Measurements from ENCODE around the gene TRIM23. TPM values are rescaled to one million over a fixed set of nuclear protein-coding genes. Genes with fewer than 3 reads are reported as not detected.

Gene TRIM23
- polyA plus RNA-seq, 1 donor = 20.0 TPM

DNA sequence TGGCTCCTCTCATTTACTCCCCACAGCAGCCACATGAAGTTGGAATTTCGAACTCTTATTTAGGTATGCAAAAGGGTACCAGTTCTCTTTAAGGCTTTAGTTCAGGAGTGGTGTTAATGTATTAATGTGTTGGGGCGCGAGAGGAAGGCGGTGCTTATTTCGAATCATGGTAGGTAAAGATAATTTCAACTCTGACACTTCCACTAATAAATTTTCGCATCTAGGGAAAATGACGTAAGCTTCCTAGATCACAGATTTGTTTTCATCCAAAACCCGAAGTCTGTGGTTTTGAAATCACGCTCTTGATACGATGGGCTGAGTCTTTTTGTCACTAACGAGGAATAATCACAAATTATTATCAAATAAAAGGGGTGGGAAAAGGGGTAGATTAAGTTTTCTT is 60.4 kb downstream of the TRIM23 start:
- DNase-seq = no peak

DNA sequence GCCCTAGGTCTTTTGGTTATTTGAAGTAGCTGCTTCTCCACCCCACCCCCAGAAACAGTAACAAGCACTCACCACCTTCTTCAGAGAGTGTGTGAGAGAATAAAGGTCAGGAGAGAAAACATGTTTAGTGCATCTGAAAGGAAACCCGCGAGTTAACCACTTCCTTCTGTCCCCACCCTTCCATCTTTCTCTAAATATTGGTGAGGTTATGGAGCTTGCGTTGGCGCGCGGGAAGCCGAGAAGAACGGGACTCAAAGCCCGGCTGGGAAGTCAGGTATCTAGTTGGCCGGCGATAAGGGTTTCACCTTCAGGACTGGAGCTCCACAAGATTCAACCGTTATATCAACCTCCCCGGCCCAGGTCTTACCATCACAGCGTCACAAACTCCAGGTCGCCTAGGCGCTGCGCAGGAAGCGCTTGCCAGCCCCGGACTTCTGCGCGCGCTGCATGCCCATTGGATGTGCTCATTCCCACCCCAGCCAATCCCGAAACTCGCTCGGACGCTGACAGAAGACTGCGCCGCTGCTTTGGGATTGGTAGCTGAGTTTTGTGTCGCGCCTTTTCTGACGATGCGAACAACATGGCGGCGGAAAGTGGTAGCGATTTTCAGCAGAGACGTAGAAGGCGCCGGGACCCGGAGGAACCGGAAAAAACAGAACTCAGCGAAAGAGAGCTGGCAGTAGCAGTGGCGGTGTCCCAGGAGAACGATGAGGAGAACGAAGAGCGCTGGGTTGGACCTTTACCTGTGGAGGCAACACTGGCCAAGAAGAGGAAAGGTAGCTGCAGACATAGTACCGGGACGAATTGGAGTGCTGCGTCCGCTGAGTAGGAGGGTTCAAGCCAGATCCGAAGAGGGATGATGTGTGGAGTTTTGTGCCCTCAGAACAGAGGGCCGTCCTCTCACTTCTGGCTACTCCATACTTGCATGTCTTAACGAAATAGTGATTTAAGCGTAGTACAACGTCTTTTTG is 61.1 kb downstream of the TRIM23 start, which contains the start of the genes CENPK and PPWD1:
Gene CENPK (minus strand): TSS at position 438 of the 971 bp plus-strand sequence. CDS start 8,261 bp downstream, outside the sequence.
Gene PPWD1 (plus strand): TSS at position 566 of the 971 bp plus-strand sequence. CDS start 15 bp downstream, at position 581.
- DNase-seq = peak; percentile 95

DNA sequence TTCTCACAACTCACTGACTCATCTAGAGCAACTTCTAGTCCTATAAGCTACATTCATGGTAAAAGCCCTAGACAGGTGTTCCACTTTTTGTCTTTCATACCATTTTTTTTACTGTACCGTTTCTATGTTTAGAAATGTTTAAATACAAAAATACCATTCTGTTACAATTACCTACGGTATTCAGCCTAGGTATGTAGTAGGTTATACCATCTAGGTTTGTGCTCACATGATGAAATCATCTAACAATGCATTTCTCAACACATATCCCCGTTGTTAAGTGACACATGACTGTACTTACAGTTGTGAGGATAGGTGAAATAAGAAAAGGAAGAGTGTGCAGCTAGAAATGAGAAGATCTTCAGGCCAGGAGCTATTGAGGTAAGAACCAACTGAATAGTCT is 67.4 kb downstream of the TRIM23 start:
- DNase-seq = no peak

DNA sequence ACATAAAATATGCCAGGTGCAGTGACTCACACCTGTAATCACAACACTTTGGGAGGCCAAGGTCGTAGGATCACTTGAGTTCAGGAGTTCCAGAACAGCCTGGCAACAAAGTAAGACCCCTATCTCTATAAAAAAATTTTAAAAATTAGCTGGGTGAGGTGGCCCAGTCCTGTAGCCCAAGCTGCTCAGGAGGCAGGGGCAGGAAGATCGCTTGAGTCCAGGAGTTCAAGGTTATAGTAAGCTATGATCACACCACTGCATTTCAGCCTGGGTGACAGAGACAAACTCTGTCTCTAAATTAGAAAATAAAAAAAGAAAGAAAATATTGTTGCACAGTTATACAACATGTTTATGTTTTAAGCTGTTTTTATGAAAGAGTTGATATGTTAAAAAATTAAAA is 68.0 kb downstream of the TRIM23 start:
- DNase-seq = no peak

DNA sequence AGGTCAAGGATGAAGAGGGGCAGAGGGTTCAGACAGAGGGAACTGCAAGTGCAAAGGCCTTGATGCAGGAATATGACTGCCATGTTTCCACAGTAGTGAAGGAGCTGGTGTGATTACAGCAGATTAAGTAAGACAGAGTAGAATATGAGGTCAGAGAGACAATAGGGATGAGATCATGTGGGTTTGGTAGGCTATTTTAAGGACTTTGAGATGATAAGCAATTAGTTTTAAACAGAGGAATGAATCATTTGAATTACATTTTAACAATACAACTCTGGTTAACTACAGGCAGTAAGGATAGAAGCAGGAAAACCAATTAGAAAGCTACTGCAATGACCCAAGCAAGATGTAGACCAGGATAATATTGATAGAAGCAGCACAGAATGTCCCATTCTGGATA is 68.8 kb downstream of the TRIM23 start:
- DNase-seq = no peak

DNA sequence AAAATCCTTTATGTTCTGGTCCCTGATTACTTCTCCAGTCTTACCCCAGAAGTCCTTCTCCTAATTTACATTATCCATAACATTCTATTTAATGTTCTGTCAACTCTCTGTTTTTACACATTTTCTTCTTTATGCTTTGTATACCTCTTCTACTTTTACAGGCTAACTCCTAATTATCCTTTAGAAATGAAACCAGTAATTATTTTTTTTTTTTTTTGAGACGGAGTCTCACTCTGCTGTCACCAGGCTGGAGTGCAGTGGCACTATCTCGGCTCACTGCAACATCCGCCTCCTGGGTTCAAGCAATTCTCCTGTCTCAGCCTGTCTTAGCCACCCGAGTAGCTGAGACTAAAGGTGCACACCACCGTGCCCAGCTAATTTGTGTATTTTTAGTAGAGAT is 70.2 kb downstream of the TRIM23 start:
- no peak for DNase-seq

DNA sequence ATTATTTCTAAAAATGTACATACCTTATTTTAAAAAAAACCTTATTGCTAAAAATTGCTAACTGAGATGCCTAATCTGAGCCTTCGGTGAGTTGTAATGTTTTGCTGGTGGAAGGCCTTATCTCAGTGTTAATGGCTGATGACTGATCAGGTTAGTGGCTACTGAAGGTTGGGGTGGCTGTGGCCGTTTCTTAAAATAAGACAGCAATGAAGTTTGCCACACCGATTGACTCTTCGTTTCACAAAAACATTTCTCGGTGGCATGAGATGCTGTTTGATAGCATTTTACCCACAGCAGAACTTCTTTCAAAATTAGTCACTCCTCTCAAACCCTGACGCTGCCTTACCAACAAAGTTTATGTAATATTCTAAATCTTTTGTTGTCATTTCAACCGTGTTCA is 75.9 kb downstream of the TRIM23 start:
- DNase-seq = no peak

DNA sequence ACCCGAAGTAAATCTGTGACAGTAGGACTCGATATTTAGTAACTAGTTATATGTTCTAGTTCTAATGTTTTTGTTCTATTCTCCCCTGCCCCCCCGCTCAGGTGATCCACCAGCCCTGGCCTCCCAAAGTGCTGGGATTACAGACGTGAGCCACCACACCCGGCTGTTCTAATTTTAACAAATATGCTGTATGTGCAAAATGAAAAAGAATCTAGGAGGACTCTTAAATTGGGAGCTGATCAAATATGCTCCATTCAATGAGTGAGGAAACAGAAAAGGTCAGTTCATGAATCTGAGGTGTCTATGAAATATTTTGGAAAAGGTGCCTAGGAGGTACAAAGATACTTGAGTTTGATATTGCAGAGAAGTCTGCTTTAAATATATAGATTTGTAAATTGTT is 78.0 kb downstream of the TRIM23 start:
- DNase-seq = no peak

DNA sequence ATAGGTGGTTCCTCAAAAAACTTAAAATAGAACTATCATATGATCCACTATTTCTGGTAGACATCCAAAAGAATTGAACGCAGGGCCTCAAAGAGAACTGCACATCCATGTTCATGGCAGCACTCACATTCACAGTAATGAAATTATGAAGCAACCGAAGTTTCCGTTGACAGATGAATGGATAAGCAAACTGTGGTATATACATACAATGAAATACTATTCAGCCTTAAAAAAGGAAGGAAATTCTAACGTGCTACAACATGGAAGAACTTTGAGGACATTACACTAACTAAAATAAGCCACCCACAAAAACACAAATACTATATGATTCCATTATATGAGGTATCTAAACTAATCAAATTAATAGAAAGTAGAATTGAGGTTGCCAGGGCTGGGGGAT is 79.7 kb downstream of the TRIM23 start:
- no peak for DNase-seq

DNA sequence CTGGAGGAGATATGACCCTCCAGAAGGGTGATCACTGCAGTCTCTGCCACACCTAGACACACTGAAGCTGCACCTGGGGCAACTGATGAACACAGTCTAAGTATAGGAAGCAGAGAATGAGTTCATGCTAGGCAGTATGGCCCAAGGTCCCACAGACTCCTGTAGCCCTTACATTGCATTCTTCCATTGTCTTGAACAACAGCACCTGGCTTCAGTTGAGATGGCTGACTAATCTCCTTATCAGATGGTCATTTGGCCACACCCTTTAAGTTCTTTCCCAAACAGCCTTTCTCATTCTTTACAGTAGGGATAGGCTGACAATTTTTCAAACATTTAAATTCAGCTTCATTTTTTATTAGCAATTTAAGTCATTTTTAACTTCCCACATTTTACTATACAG is 84.3 kb downstream of the TRIM23 start:
- DNase-seq = no peak

Other genes with a start within 250 kb of the TRIM23 start
- gene ADAMTS6, start 142.4 kb downstream of the TRIM23 start, polyA plus RNA-seq (ENCODE audit: insufficient read length) = 0.63 TPM
- 11.4 TPM for gene CENPK, start 61.2 kb downstream of the TRIM23 start, polyA plus RNA-seq (ENCODE audit: insufficient read length)
- gene PPWD1, start 61.0 kb downstream of the TRIM23 start, polyA plus RNA-seq (ENCODE audit: insufficient read length) = 42.2 TPM
- gene SHLD3, start 694 bp upstream of the TRIM23 start, polyA plus RNA-seq (ENCODE audit: insufficient read length) = 1.8 TPM
- gene TRAPPC13, start 694 bp upstream of the TRIM23 start, polyA plus RNA-seq (ENCODE audit: insufficient read length) = 19.6 TPM
- gene SGTB, start 97.8 kb upstream of the TRIM23 start, polyA plus RNA-seq (ENCODE audit: insufficient read length) = 8.4 TPM
- gene NLN, start 97.9 kb upstream of the TRIM23 start, polyA plus RNA-seq (ENCODE audit: insufficient read length) = 20.2 TPM